ENCODE data around the gene PARD3. TPM values are rescaled to one million over a fixed set of nuclear protein-coding genes. Genes with fewer than 3 reads are reported as not detected.
"Not testable (repeated sequence)": the region's sequence is repeated elsewhere in the genome, so short reads cannot be mapped to it uniquely, and the experiment has no call there.

PARD3 gene
- total and polyA plus RNA-seq, 12 donors = 17.0 to 93.8 (median 47.3) TPM

GRCh38 chr10:34075254-34075926, 739.7 kb downstream of the PARD3 start:
- Histone ChIP-seq H3K27me3 (no peaks in the 10 kb centered on the region), H3K9me3 (replicated peaks in 1 of 3) (no peaks in the 10 kb centered on the region), H3K4me1 (replicated peaks in 1 of 2) (no peaks in the 10 kb centered on the region), H3K27ac (no peak overlapping the region), H3K36me3 (replicated peaks in 1 of 2) (no peaks in the 10 kb centered on the region), H3K4me3 (no peak overlapping the region)
- DNase-seq = no peak
- intact Hi-C loops (cut with DNase I) = no loop called here
- TF ChIP-seq POLR2A (IDR thresholded peaks at IDR 0.05) (no peak), CTCF (IDR thresholded peaks at IDR 0.05) (no peak)
- 70 to 81% (median 78%) methylated on average over 6 of the region's 6 CpGs for WGBS, 4 donors

DNA sequence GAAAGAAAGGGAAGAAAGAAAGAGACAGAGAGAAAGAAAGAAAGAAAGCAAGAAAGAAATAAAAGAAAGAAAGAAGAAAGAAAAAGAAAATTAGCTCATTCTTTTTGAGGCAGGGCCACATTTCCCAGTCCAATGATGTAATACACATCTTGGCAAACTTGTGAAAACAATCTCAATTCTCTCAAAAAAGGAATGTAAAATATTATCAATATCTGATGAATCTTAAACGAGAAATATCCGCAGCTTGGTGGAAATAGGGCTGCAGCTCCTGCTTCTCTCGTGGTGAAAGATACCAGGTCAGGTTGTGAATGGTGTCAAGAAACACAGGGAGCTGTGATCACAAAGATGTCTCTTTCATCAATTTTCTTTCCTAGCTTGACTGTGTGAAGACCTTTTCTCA, 741.0 kb downstream of the PARD3 start:
- DNase-seq = no peak
- H3K36me3 ChIP-seq (replicated peaks in 1 of 2) = no peaks in the 10 kb centered on the region
- no peak for TF ChIP-seq POLR2A (IDR thresholded peaks at IDR 0.05)
- no peak for TF ChIP-seq CTCF (IDR thresholded peaks at IDR 0.05)
- WGBS, 4 donors = 84 to 89% (median 86%) methylated on average over 3 of the region's 3 CpGs
- no peaks in the 10 kb centered on the region for H3K9me3 ChIP-seq (replicated peaks in 1 of 3)
- no peak overlapping the region for H3K4me3 ChIP-seq
- H3K27ac ChIP-seq = no peak overlapping the region
- H3K27me3 ChIP-seq = no peaks in the 10 kb centered on the region
- intact Hi-C loops (cut with DNase I) = no loop called here
- H3K4me1 ChIP-seq (replicated peaks in 1 of 2) = no peaks in the 10 kb centered on the region

DNA sequence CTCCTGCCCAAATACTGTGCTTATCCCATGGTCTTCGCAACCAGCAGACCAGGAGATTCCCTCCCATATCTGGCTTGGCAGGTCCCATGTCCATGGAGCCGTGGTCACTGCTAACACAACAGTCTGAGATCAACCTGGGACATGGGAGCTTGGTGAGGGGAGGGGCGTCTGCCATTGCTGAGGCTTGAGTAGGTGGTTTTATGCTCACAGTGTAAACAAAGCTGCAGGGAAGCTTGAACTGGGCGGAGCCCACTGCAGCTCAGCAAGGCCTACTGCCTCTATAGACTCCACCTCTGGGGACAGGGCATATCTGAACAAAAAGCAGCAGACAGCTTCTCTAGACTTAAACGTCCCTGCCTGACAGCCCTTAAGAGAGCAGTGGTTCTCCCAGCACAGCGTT, 747.4 kb downstream of the PARD3 start:
- intact Hi-C loops (cut with DNase I) = not testable (repeated sequence)
- whole genome bisulfite sequencing, 4 donors = 82 to 87% (median 83%) methylated on average over 5 to 6 of the region's 6 CpGs

GRCh38 chr10:34063592-34063991, 751.5 kb downstream of the PARD3 start:
- H3K27me3 ChIP-seq = peaks cover 3% of the 10 kb centered on the region
- DNase-seq = no peak
- H3K4me3 ChIP-seq = no peak overlapping the region
- no peak overlapping the region for H3K27ac ChIP-seq
- no peaks in the 10 kb centered on the region for H3K4me1 ChIP-seq (replicated peaks in 1 of 2)
- H3K36me3 ChIP-seq (replicated peaks in 1 of 2) = no peaks in the 10 kb centered on the region
- intact Hi-C loops (cut with DNase I) = no loop called here
- WGBS, 4 donors = 94 to 100% (median 99%) methylated on average over 1 of the region's 1 CpG
- H3K9me3 ChIP-seq (replicated peaks in 1 of 3) = no peaks in the 10 kb centered on the region
- TF ChIP-seq POLR2A (IDR thresholded peaks at IDR 0.05) (no peak), CTCF (IDR thresholded peaks at IDR 0.05) (no peak)

More for the DNA sequence above, 747.4 kb downstream of the PARD3 start:
- H3K4me1 ChIP-seq (replicated peaks in 1 of 2); H3K4me3 ChIP-seq; H3K36me3 ChIP-seq (replicated peaks in 1 of 2); H3K27me3 ChIP-seq; H3K9me3 ChIP-seq (replicated peaks in 1 of 3); H3K27ac ChIP-seq; DNase-seq: not testable (repeated sequence)

- Histone ChIP-seq H3K27me3 (no peaks in the 10 kb centered on the region), H3K9me3 (replicated peaks in 1 of 3) (no peaks in the 10 kb centered on the region), H3K4me1 (replicated peaks in 1 of 2) (no peaks in the 10 kb centered on the region), H3K27ac (no peak overlapping the region), H3K4me3 (no peak overlapping the region), H3K36me3 (replicated peaks in 1 of 2) (no peaks in the 10 kb centered on the region)
- no peak for TF ChIP-seq CTCF (IDR thresholded peaks at IDR 0.05)
- no peak for TF ChIP-seq POLR2A (IDR thresholded peaks at IDR 0.05)
- intact Hi-C loops (cut with DNase I) = no loop called here
- DNase-seq = no peak
These were observed 753.3 kb downstream of the PARD3 start for GRCh38 chr10:34061841-34062240.
